GM12878 (cell line): ENCODE results near the gene SLC15A1. TPM values are rescaled to one million over a fixed set of nuclear protein-coding genes. Genes with fewer than 3 reads are reported as not detected.

Experiments
- ATAC-seq: fragments of 200-7000 bp; cut with Tn5 transposase; 3 replicates; pipeline ENCODE4 v1.9.1; 2020; ENCODE audit warnings: mild to moderate bottlenecking, moderate library complexity
- BruUV-seq: library from RNA; stranded (reverse); fragments of 400-500 nt; replicated peaks from 2 replicates; lab custom pipeline; 2021; lab: Mats Ljungman, UMichigan
- CTCF ChIA-PET: fragments of 300-600 bp; sonication (Branson Sonifier 250); formaldehyde crosslinking; extraction: SDS; loops from one replicate; lab custom pipeline; 2021; ENCODE audit warnings: inconsistent platforms; lab: Yijun Ruan, JAX
- POLR2A ChIA-PET: fragments of 350-600 bp; formaldehyde crosslinking; extraction: SDS; loops from one replicate; lab custom pipeline; 2021; ENCODE audit warnings: inconsistent platforms; lab: Charles Lee
- RAD21 ChIA-PET: fragments of 300-600 bp; sonication (Branson Sonifier 250); formaldehyde crosslinking; loops from one replicate; lab custom pipeline; 2023; ENCODE audit warnings: antibody characterized with exemption; ENCODE audit not compliant: unreplicated experiment; lab: Charles Lee
- SMC1A ChIA-PET: fragments of 300-600 bp; sonication (Branson Sonifier 250); formaldehyde crosslinking; loops from one replicate; lab custom pipeline; 2023; ENCODE audit not compliant: unreplicated experiment, uncharacterized antibody; lab: Charles Lee
- DNase-seq: peaks from one replicate; pipeline ENCODE4 v3.0.0-alpha.2; 2011; ENCODE audit warnings: low read depth, low spot score
- FAIRE-seq: peaks from 3 replicates; lab custom pipeline; 2011; peaks lifted over from hg19 to GRCh38; lab: Jason Lieb, UNC
- H2AFZ ChIP-seq: 2 replicates; pipeline ENCODE4 v1.6.0; 2011; ENCODE audit warnings: low read depth, low read length, control low read depth; ENCODE audit not compliant: control insufficient read depth
- H3K27ac ChIP-seq: 2 replicates; pipeline ENCODE4 v1.5.1; 2011; ENCODE audit warnings: control low read depth; ENCODE audit not compliant: control insufficient read depth, insufficient read depth
- H3K27me3 ChIP-seq, 2 experiments: replicated peaks in 1 of 2; 2 replicates each; pipeline versions ENCODE4 v1.6.0 to v1.6.1; 2011; ENCODE audit warnings: low read length in 1 of 2; ENCODE audit not compliant: control insufficient read depth in 2 of 2, insufficient read depth in 2 of 2
- H3K36me3 ChIP-seq, 2 experiments: 2 replicates each; pipeline ENCODE4 v1.5.1; 2011; ENCODE audit warnings: low read length in 1 of 2; ENCODE audit not compliant: control insufficient read depth in 2 of 2, insufficient read depth in 2 of 2
- H3K4me1 ChIP-seq: 2 replicates; pipeline ENCODE4 v1.6.1; 2011; ENCODE audit warnings: mild to moderate bottlenecking, low read length, moderate library complexity, mixed read lengths; ENCODE audit not compliant: control insufficient read depth, insufficient read depth
- H3K4me2 ChIP-seq: 2 replicates; pipeline ENCODE4 v1.6.0; 2011; ENCODE audit warnings: control low read depth; ENCODE audit not compliant: control insufficient read depth, insufficient read depth
- H3K4me3 ChIP-seq: fragments of 200-600 bp; sonication (generic); 2 replicates; pipeline ENCODE4 v1.5.1; 2016
- H3K79me2 ChIP-seq: 2 replicates; pipeline ENCODE4 v1.6.0; 2011; ENCODE audit warnings: low read length; ENCODE audit not compliant: control insufficient read depth, insufficient read depth
- H3K9ac ChIP-seq: 2 replicates; pipeline ENCODE4 v1.8.0; 2011; ENCODE audit warnings: low read length, control low read depth, mixed read lengths; ENCODE audit not compliant: control insufficient read depth, insufficient read depth
- H3K9me3 ChIP-seq: replicated peaks from 3 replicates; pipeline ENCODE4 v1.5.1; 2011; ENCODE audit warnings: mild to moderate bottlenecking, low read length; ENCODE audit not compliant: control insufficient read depth, insufficient read depth
- H4K20me1 ChIP-seq: 2 replicates; pipeline ENCODE4 v1.6.0; 2011; ENCODE audit not compliant: control insufficient read depth, insufficient read depth
- ASH2L ChIP-seq: fragments of 300-600, 200-600 bp; sonication (generic); IDR thresholded peaks from 2 replicates; pipeline ENCODE4 v1.6.1; 2017; ENCODE audit warnings: low read depth, mild to moderate bottlenecking, borderline replicate concordance
- CHD1 ChIP-seq: IDR thresholded peaks from 2 replicates; pipeline ENCODE4 v1.6.1; 2012; ENCODE audit warnings: low read depth, low read length, improper control_type of control experiment
- ESRRA ChIP-seq: IDR thresholded peaks from 2 replicates; pipeline ENCODE4 v1.6.1; 2012; ENCODE audit warnings: mild to moderate bottlenecking, low read length, improper control_type of control experiment
- NFXL1 ChIP-seq: fragments of 450-650 bp; IDR thresholded peaks from 2 replicates; pipeline ENCODE4 v1.6.1; 2017; ENCODE audit warnings: antibody characterized with exemption, mild to moderate bottlenecking, borderline replicate concordance
- NR2C2 ChIP-seq: IDR thresholded peaks from 2 replicates; pipeline ENCODE4 v1.6.1; 2011; ENCODE audit warnings: borderline replicate concordance, low read depth; ENCODE audit not compliant: control insufficient read depth, insufficient read length
- POLR2AphosphoS2 ChIP-seq: IDR thresholded peaks from 2 replicates; pipeline ENCODE4 v1.6.1; 2011; ENCODE audit warnings: low read depth, mild to moderate bottlenecking, low read length, improper control_type of control experiment, moderate library complexity
- RAD21 ChIP-seq: IDR thresholded peaks from 2 replicates; pipeline ENCODE4 v1.6.1; 2011; ENCODE audit warnings: mild to moderate bottlenecking, low read depth, low read length, moderate library complexity; ENCODE audit not compliant: insufficient read depth
- RCOR1 ChIP-seq: conservative IDR thresholded peaks from 2 replicates; pipeline ENCODE4 v1.6.1; 2012; ENCODE audit warnings: low read depth, low read length, improper control_type of control experiment
- SUZ12 ChIP-seq: fragments of 200-600 bp; sonication (generic); IDR thresholded peaks from one replicate; pipeline ENCODE4 v1.6.1; 2018; ENCODE audit warnings: antibody characterized with exemption, mild to moderate bottlenecking; ENCODE audit not compliant: unreplicated experiment
- WGBS: methylation state at CpG from one replicate; pipeline ENCODE4 v1.1.6; 2016; ENCODE audit warnings: low lambda C conversion rate; ENCODE audit not compliant: insufficient replicate concordance, insufficient coverage; ENCODE audit errors: missing lambda C conversion rate; 5-methylcytosine and 5-hydroxymethylcytosine counted together
- in situ Hi-C: fragments of 300-500 bp; cut with MboI; formaldehyde crosslinking; loops from 9 replicates; pipeline ENCODE4 v1.14.3; 2018; ENCODE audit warnings: mixed read lengths
- intact Hi-C: fragments of 100-400 bp; cut with micrococcal nuclease; formaldehyde crosslinking; loops from one replicate; pipeline ENCODE4 v1.14.2; 2022; ENCODE audit not compliant: unreplicated experiment
- polyA plus RNA-seq, 11 experiments: library from polyadenylated mRNA; depleted of rRNA in 4 of 11; unstranded in 6 of 11; stranded (reverse) in 5 of 11; fragments of >200 nt; fragmentation: Nextera tagmentation in 4 of 11; fragmentation: Illumina TruSeq in 1 of 11; extraction: Ambion mirVana in 4 of 11; extraction: Trizol in 1 of 11; gene quantifications; 1 replicate in 1 of 11; 2 replicates in 10 of 11; pipeline versions ENCODE4 v1.2.1 to v1.2.3, GENCODE V29; 2011 to 2016; ENCODE audit warnings: inconsistent platforms in 2 of 11, missing spikeins in 2 of 11, low read depth in 1 of 11
- total RNA-seq, 4 experiments: library from RNA; depleted of rRNA in 3 of 4; stranded (reverse); fragments of >200 nt in 3 of 4; fragmentation: Illumina TruSeq in 1 of 4; extraction: Trizol in 1 of 4; gene quantifications; 2 replicates each; pipeline versions ENCODE4 v1.2.1 to v1.2.3, GENCODE V29; 2013 to 2021
- TF ChIP-seq, protein P1 (sequence below): fragments of 450-650 bp; formaldehyde crosslinking; IDR thresholded peaks from 2 replicates; pipeline ENCODE4 v1.4.0; 2022; ENCODE audit warnings: mild to moderate bottlenecking, moderate library complexity

SLC15A1 gene
- total and polyA plus RNA-seq, 10 of the 15 experiments (the other 5 are each of a cell fraction or from before 2014, with no cell fraction given): not detected

DNA sequence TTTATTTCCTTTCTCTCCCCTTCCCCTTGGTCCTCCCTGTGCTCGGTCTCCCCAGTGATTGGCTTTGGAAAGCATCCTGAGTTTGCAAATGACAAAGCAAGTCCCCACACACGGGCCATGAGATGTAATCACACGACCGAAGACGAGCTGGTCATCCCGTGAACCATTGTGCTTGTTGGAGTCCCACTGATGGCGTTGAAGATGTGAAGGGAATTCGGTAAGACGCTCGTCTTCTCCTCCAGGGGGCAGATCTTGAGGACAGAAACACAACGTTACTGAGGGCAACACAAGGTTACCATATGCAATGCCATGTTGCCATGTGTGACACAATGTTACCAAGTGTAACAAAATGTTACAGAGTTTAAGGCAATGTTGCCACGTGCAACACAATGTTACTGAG is 42.0 kb upstream of the SLC15A1 start:
- no peak overlapping the region for H3K9ac ChIP-seq
- DNase-seq (no peak), ATAC-seq (no peak), FAIRE-seq (no peak)
- no peaks in the 10 kb centered on the region for H3K9me3 ChIP-seq
- ChIA-PET POLR2A (no interaction called here), RAD21 (no interaction called here), CTCF (interaction anchor here (1.0 to 5.2 kb wide), 4 partner anchors 9 to 49 kb away, joined by 3 to 25 read pairs (median 4); no protein-coding TSS in a partner anchor), SMC1A (interaction anchor here (0.7 to 1.5 kb wide), 4 partner anchors 14 to 39 kb away, joined by 3 to 4 read pairs (median 3); no protein-coding TSS in a partner anchor)
- BruUV-seq: no TSS peak
- H3K79me2 ChIP-seq: no peaks in the 10 kb centered on the region
- no peak overlapping the region for H3K27ac ChIP-seq
- no peak overlapping the region for H3K4me2 ChIP-seq
- in situ Hi-C loops: no loop called here
- intact Hi-C loops: no loop called here
- no peaks in the 10 kb centered on the region for H3K27me3 ChIP-seq
- 55% methylated on average over 12 of the region's 12 CpGs for WGBS
- no peak overlapping the region for H2AFZ ChIP-seq
- H3K4me1 ChIP-seq: no peaks in the 10 kb centered on the region
- H3K36me3 ChIP-seq: no peaks in the 10 kb centered on the region
- no peak for TF ChIP-seq RCOR1
- TF ChIP-seq, protein P1, sequence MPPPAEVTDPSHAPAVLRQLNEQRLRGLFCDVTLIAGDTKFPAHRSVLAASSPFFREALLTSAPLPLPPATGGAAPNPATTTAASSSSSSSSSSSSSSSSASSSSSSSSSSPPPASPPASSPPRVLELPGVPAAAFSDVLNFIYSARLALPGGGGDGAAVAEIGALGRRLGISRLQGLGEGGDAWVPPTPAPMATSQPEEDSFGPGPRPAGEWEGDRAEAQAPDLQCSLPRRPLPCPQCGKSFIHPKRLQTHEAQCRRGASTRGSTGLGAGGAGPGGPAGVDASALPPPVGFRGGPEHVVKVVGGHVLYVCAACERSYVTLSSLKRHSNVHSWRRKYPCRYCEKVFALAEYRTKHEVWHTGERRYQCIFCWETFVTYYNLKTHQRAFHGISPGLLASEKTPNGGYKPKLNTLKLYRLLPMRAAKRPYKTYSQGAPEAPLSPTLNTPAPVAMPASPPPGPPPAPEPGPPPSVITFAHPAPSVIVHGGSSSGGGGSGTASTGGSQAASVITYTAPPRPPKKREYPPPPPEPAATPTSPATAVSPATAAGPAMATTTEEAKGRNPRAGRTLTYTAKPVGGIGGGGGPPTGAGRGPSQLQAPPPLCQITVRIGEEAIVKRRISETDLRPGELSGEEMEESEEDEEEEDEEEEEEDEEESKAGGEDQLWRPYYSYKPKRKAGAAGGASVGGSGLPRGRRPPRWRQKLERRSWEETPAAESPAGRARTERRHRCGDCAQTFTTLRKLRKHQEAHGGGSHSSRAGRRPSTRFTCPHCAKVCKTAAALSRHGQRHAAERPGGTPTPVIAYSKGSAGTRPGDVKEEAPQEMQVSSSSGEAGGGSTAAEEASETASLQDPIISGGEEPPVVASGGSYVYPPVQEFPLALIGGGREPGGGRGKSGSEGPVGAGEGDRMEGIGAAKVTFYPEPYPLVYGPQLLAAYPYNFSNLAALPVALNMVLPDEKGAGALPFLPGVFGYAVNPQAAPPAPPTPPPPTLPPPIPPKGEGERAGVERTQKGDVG: no peak
- no peak for TF ChIP-seq NFXL1
- TF ChIP-seq RAD21: no peak
- no peak for TF ChIP-seq ESRRA
- no peak for TF ChIP-seq NR2C2
- TF ChIP-seq CHD1: no peak
- TF ChIP-seq SUZ12: no peak
- no peak for TF ChIP-seq ASH2L
- no peak for TF ChIP-seq POLR2AphosphoS2
- H3K4me3 ChIP-seq: no peak overlapping the region
- H4K20me1 ChIP-seq: no peaks in the 10 kb centered on the region
